Coronary artery (tissue), 2 donors: Measurements from ENCODE around the gene CANT1.

Experiments
- DNase-seq: peaks from one replicate; pipeline ENCODE4 v3.0.0-alpha.2; 2017; ENCODE audit warnings: low spot score
- H3K27ac ChIP-seq, 2 donors: fragments of 200-600 bp; sonication (generic); one replicate each; pipeline ENCODE4 v1.5.1; 2016 to 2019
- H3K4me3 ChIP-seq: fragments of 200-600 bp; sonication (generic); 2 replicates; pipeline ENCODE4 v1.5.1; 2016; ENCODE audit warnings: mild to moderate bottlenecking, moderate library complexity
- CTCF ChIP-seq: fragments of 200-600 bp; sonication (generic); IDR thresholded peaks from one replicate; pipeline ENCODE4 v1.5.1; 2019; ENCODE audit warnings: antibody characterized with exemption

Gene CANT1

GRCh38 chr17:79038545-79039135, 29.1 kb upstream of the CANT1 start:
- Histone ChIP-seq H3K4me3 (no peak overlapping the region), H3K27ac (peak overlapping the region; percentile 55 to 78)
- DNase-seq = peak; percentile 87
- no peak for TF ChIP-seq CTCF

GRCh38 chr17:79036596-79036995, 27.0 kb upstream of the CANT1 start:
- TF ChIP-seq CTCF = no peak
- H3K27ac ChIP-seq = peak overlapping the region; percentile 49 to 54
- peak; percentile 74 for DNase-seq
- H3K4me3 ChIP-seq = peak overlapping the region; percentile 14

GRCh38 chr17:79036181-79036580, 26.6 kb upstream of the CANT1 start:
- H3K27ac ChIP-seq = peak overlapping the region; percentile 49 to 54
- DNase-seq = no peak
- TF ChIP-seq CTCF = no peak
- peak overlapping the region; percentile 14 for H3K4me3 ChIP-seq

GRCh38 chr17:79035686-79036085, 26.1 kb upstream of the CANT1 start:
- H3K27ac ChIP-seq = no peak overlapping the region
- peak; percentile 43 for DNase-seq
- no peak for TF ChIP-seq CTCF
- no peak overlapping the region for H3K4me3 ChIP-seq

- no peak for TF ChIP-seq CTCF
- peak; percentile 62 for DNase-seq
- Histone ChIP-seq H3K27ac (no peak overlapping the region), H3K4me3 (no peak overlapping the region)
Measured at GRCh38 chr17:79034931-79035485, 25.4 kb upstream of the CANT1 start.

- H3K4me3 ChIP-seq = peak overlapping the region; percentile 26
Measured at GRCh38 chr17:79033741-79034501, 24.4 kb upstream of the CANT1 start.

More at GRCh38 chr17:79033741-79034501, 24.4 kb upstream of the CANT1 start:
- peak; percentile 74 for DNase-seq
- peak overlapping the region; percentile 45 to 77 for H3K27ac ChIP-seq
- TF ChIP-seq CTCF = no peak
